ENCODE results near the gene MICB. TPM values are rescaled to one million over a fixed set of nuclear protein-coding genes. Genes with fewer than 3 reads are reported as not detected.
"Not testable (repeated sequence)": the region's sequence is repeated elsewhere in the genome, so short reads cannot be mapped to it uniquely, and the experiment has no call there.

Gene MICB
- total and polyA plus RNA-seq, 4 donors = 0.19 to 4.9 (median 1.2) TPM

- Histone ChIP-seq H3K27me3 (ENCODE audit: control insufficient read depth in 4 of 4, insufficient read depth in 4 of 4, low read length in 3 of 4) (no peaks in the 10 kb centered on the region), H3K36me3 (ENCODE audit: control insufficient read depth in 4 of 4, insufficient read depth in 3 of 4, low read depth in 1 of 4, low read length in 3 of 4) (no peaks in the 10 kb centered on the region), H3K27ac (ENCODE audit: low read depth in 1 of 2, low read length in 2 of 2) (no peak overlapping the region), H3K4me1 (ENCODE audit: control insufficient read depth in 4 of 4, insufficient read depth in 4 of 4, low read length in 3 of 4) (no peaks in the 10 kb centered on the region), H3K9me3 (ENCODE audit: control insufficient read depth in 4 of 4, low read length in 3 of 4) (no peaks in the 10 kb centered on the region), H3K4me3 (ENCODE audit: low read depth in 1 of 3, low read length in 3 of 3) (no peak overlapping the region), H3K9ac (ENCODE audit: low read depth in 1 of 2, low read length in 2 of 2) (no peak overlapping the region)
- WGBS = 79% methylated on average over 1 of the region's 1 CpG
- TF ChIP-seq MAX (IDR thresholded peaks at IDR 0.05) (no peak), FOXA2 (IDR thresholded peaks at IDR 0.05) (no peak), RXRA (IDR thresholded peaks at IDR 0.05) (no peak), RAD21 (IDR thresholded peaks at IDR 0.05) (no peak), SP1 (IDR thresholded peaks at IDR 0.05) (no peak), FOXA1 (IDR thresholded peaks at IDR 0.05) (no peak), ZBTB33 (IDR thresholded peaks at IDR 0.05) (no peak), JUND (IDR thresholded peaks at IDR 0.05) (no peak), EGR1 (IDR thresholded peaks at IDR 0.05; ENCODE audit: low read depth in 2 of 2) (no peak), NR2F2 (IDR thresholded peaks at IDR 0.05) (no peak), HNF4G (IDR thresholded peaks at IDR 0.05) (no peak), YY1 (IDR thresholded peaks at IDR 0.05) (no peak), HNF4A (conservative IDR thresholded peaks at IDR 0.05) (no peak), GABPA (IDR thresholded peaks at IDR 0.05 in 1 of 2, conservative IDR thresholded peaks at IDR 0.05 in 1 of 2) (no peak), TAF1 (conservative IDR thresholded peaks at IDR 0.05) (no peak)
- TF ChIP-seq, protein P1, sequence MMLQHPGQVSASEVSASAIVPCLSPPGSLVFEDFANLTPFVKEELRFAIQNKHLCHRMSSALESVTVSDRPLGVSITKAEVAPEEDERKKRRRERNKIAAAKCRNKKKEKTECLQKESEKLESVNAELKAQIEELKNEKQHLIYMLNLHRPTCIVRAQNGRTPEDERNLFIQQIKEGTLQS (IDR thresholded peaks at IDR 0.05) = no peak
- TF ChIP-seq, protein P2, sequence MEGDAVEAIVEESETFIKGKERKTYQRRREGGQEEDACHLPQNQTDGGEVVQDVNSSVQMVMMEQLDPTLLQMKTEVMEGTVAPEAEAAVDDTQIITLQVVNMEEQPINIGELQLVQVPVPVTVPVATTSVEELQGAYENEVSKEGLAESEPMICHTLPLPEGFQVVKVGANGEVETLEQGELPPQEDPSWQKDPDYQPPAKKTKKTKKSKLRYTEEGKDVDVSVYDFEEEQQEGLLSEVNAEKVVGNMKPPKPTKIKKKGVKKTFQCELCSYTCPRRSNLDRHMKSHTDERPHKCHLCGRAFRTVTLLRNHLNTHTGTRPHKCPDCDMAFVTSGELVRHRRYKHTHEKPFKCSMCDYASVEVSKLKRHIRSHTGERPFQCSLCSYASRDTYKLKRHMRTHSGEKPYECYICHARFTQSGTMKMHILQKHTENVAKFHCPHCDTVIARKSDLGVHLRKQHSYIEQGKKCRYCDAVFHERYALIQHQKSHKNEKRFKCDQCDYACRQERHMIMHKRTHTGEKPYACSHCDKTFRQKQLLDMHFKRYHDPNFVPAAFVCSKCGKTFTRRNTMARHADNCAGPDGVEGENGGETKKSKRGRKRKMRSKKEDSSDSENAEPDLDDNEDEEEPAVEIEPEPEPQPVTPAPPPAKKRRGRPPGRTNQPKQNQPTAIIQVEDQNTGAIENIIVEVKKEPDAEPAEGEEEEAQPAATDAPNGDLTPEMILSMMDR (IDR thresholded peaks at IDR 0.05; ENCODE audit: low read depth, low read length, missing input control) = no peak
- TF ChIP-seq, protein P3, sequence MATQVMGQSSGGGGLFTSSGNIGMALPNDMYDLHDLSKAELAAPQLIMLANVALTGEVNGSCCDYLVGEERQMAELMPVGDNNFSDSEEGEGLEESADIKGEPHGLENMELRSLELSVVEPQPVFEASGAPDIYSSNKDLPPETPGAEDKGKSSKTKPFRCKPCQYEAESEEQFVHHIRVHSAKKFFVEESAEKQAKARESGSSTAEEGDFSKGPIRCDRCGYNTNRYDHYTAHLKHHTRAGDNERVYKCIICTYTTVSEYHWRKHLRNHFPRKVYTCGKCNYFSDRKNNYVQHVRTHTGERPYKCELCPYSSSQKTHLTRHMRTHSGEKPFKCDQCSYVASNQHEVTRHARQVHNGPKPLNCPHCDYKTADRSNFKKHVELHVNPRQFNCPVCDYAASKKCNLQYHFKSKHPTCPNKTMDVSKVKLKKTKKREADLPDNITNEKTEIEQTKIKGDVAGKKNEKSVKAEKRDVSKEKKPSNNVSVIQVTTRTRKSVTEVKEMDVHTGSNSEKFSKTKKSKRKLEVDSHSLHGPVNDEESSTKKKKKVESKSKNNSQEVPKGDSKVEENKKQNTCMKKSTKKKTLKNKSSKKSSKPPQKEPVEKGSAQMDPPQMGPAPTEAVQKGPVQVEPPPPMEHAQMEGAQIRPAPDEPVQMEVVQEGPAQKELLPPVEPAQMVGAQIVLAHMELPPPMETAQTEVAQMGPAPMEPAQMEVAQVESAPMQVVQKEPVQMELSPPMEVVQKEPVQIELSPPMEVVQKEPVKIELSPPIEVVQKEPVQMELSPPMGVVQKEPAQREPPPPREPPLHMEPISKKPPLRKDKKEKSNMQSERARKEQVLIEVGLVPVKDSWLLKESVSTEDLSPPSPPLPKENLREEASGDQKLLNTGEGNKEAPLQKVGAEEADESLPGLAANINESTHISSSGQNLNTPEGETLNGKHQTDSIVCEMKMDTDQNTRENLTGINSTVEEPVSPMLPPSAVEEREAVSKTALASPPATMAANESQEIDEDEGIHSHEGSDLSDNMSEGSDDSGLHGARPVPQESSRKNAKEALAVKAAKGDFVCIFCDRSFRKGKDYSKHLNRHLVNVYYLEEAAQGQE (IDR thresholded peaks at IDR 0.05) = no peak
- DNase-seq (ENCODE audit: low spot score) = no peak
Measured at GRCh38 chr6:31485055-31485454, 12.9 kb upstream of the MICB start.

- not testable (repeated sequence) for H3K9ac ChIP-seq (ENCODE audit: low read depth in 1 of 2, low read length in 2 of 2); H3K9me3 ChIP-seq (ENCODE audit: control insufficient read depth in 4 of 4, low read length in 3 of 4); DNase-seq (ENCODE audit: low spot score); H3K27ac ChIP-seq (ENCODE audit: low read depth in 1 of 2, low read length in 2 of 2); H3K27me3 ChIP-seq (ENCODE audit: control insufficient read depth in 4 of 4, insufficient read depth in 4 of 4, low read length in 3 of 4); H3K36me3 ChIP-seq (ENCODE audit: control insufficient read depth in 4 of 4, insufficient read depth in 3 of 4, low read depth in 1 of 4, low read length in 3 of 4); H3K4me3 ChIP-seq (ENCODE audit: low read depth in 1 of 3, low read length in 3 of 3); H3K4me1 ChIP-seq (ENCODE audit: control insufficient read depth in 4 of 4, insufficient read depth in 4 of 4, low read length in 3 of 4)
- WGBS = no CpG with 5 or more reads among the region's 9 CpGs
Measured at GRCh38 chr6:31486065-31486837, 11.7 kb upstream of the MICB start.

DNA sequence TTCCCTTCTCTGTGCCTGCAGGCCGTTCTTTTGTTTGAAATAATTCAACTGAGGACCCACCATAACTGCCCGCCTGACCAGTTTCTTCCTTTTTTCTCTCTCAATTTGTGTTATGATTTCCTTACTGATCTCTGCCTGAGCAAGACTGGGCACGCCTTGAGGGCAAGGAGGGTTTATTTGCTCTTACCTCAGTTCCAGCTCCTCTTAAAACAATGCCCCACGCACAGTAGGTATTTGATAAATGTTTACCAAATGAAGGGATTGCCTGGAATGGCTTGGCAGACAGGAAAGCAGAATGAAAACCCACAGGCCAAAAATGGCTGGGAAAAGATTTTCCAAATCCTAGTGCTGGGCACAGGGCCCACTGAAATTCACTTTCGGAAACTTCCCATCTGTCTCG lies 10.3 kb upstream of the MICB start:
- H3K4me3 ChIP-seq (ENCODE audit: low read depth in 1 of 3, low read length in 3 of 3); H3K4me1 ChIP-seq (ENCODE audit: control insufficient read depth in 4 of 4, insufficient read depth in 4 of 4, low read length in 3 of 4); H3K27ac ChIP-seq (ENCODE audit: low read depth in 1 of 2, low read length in 2 of 2); DNase-seq (ENCODE audit: low spot score); H3K9me3 ChIP-seq (ENCODE audit: control insufficient read depth in 4 of 4, low read length in 3 of 4); H3K27me3 ChIP-seq (ENCODE audit: control insufficient read depth in 4 of 4, insufficient read depth in 4 of 4, low read length in 3 of 4); H3K9ac ChIP-seq (ENCODE audit: low read depth in 1 of 2, low read length in 2 of 2); H3K36me3 ChIP-seq (ENCODE audit: control insufficient read depth in 4 of 4, insufficient read depth in 3 of 4, low read depth in 1 of 4, low read length in 3 of 4): not testable (repeated sequence)
- 80% methylated on average over 6 of the region's 6 CpGs for WGBS
